HepG2 (cell line): ENCODE measurements around the gene DEUP1. TPM values are rescaled to one million over a fixed set of nuclear protein-coding genes. Genes with fewer than 3 reads are reported as not detected.

Experiments
- ATAC-seq: fragments of 200-7000 bp; cut with Tn5 transposase; 3 replicates; pipeline ENCODE4 v1.9.1; 2020; ENCODE audit warnings: mild to moderate bottlenecking, moderate library complexity
- BruUV-seq: library from RNA; stranded (reverse); fragments of 400-500 nt; replicated peaks from 2 replicates; lab custom pipeline; 2021; lab: Mats Ljungman, UMichigan
- CTCF ChIA-PET: fragments of 300-600 bp; formaldehyde crosslinking; extraction: SDS; loops from one replicate; lab custom pipeline; 2021; ENCODE audit warnings: low total read pairs, inconsistent platforms, low intra/inter-chr PET ratio; lab: Yijun Ruan, JAX
- POLR2A ChIA-PET: fragments of 350-600 bp; sonication (Branson Sonifier 250); formaldehyde crosslinking; loops from one replicate; lab custom pipeline; 2020; ENCODE audit warnings: antibody characterized with exemption, inconsistent platforms; lab: Yijun Ruan, JAX
- DNase-seq: peaks from one replicate; pipeline ENCODE4 v3.0.0-alpha.2; 2015; ENCODE audit warnings: low spot score
- FAIRE-seq: peaks from 3 replicates; lab custom pipeline; 2011; peaks lifted over from hg19 to GRCh38; lab: Jason Lieb, UNC
- H2AFZ ChIP-seq: one replicate; pipeline ENCODE4 v1.6.1; 2011; ENCODE audit warnings: low read length, inconsistent platforms
- H3K27ac ChIP-seq: fragments of 300-600 bp; 3 replicates; pipeline ENCODE4 v1.8.0; 2011; ENCODE audit warnings: mixed run types, mild to moderate bottlenecking, mixed read lengths, low read length, inconsistent platforms; ENCODE audit not compliant: insufficient read depth; ENCODE audit errors: extremely low read length
- H3K27me3 ChIP-seq, 2 experiments: fragments of 200-600 bp in 1 of 2; 2 replicates in 1 of 2; 3 replicates in 1 of 2; pipeline versions ENCODE4 v1.6.0 to v1.8.0; 2011; ENCODE audit warnings: low read length in 2 of 2, mild to moderate bottlenecking in 2 of 2, moderate library complexity in 2 of 2, inconsistent platforms in 1 of 2; ENCODE audit not compliant: insufficient read depth in 2 of 2, control insufficient read depth in 1 of 2
- H3K36me3 ChIP-seq, 2 experiments: fragments of 200-600 bp in 1 of 2; replicated peaks in 1 of 2; 2 replicates in 1 of 2; 3 replicates in 1 of 2; pipeline versions ENCODE4 v1.5.1 to v1.8.0; 2011; ENCODE audit warnings: low read length in 2 of 2, inconsistent platforms in 1 of 2; ENCODE audit not compliant: insufficient read depth in 2 of 2, control insufficient read depth in 1 of 2
- H3K4me1 ChIP-seq: 2 replicates; pipeline ENCODE4 v1.5.1; 2012; ENCODE audit warnings: low read length, inconsistent platforms; ENCODE audit not compliant: insufficient read depth
- H3K4me2 ChIP-seq: 2 replicates; pipeline ENCODE4 v1.6.0; 2011; ENCODE audit warnings: low read depth, low read length, inconsistent platforms
- H3K4me3 ChIP-seq, 3 experiments: fragments of 200-600 bp in 1 of 3; sonication (generic), shearing (Covaris generic) in 1 of 3; replicated peaks in 1 of 3; 2 replicates each; pipeline ENCODE4 v1.5.1; 2011 to 2016; ENCODE audit warnings: low read length in 3 of 3, inconsistent platforms in 2 of 3, low read depth in 2 of 3, mild to moderate bottlenecking in 2 of 3, control low read depth in 1 of 3, mixed read lengths in 1 of 3; ENCODE audit not compliant: insufficient read depth in 1 of 3
- H3K79me2 ChIP-seq: one replicate; pipeline ENCODE4 v1.6.1; 2011; ENCODE audit warnings: low read length, inconsistent platforms; ENCODE audit not compliant: insufficient read depth
- H3K9ac ChIP-seq: 2 replicates; pipeline ENCODE4 v1.6.0; 2011; ENCODE audit warnings: mild to moderate bottlenecking, low read depth, low read length, inconsistent platforms; ENCODE audit not compliant: insufficient read depth
- H3K9me3 ChIP-seq: 2 replicates; pipeline ENCODE4 v1.5.1; 2012; ENCODE audit warnings: mild to moderate bottlenecking, low read length
- H4K20me1 ChIP-seq: 2 replicates; pipeline ENCODE4 v1.6.0; 2011; ENCODE audit warnings: inconsistent platforms, mild to moderate bottlenecking, low read length, moderate library complexity; ENCODE audit not compliant: insufficient read depth
- CHD2 ChIP-seq: IDR thresholded peaks from 2 replicates; pipeline ENCODE4 v1.6.1; 2011; ENCODE audit warnings: low read depth, low read length, improper control_type of control experiment
- FOSL1 ChIP-seq: sonication (generic); formaldehyde crosslinking; IDR thresholded peaks from 2 replicates; pipeline ENCODE4 v1.9.0; 2021; ENCODE audit warnings: missing genetic modification reagents, borderline replicate concordance
- GATAD1 ChIP-seq: IDR thresholded peaks from 2 replicates; pipeline ENCODE4 v1.6.1; 2016; ENCODE audit warnings: missing genetic modification reagents, missing compliant biosample characterization
- HNRNPL ChIP-seq: fragments of 200-400 bp; formaldehyde crosslinking; IDR thresholded peaks from 2 replicates; pipeline ENCODE4 v1.6.1; 2017; ENCODE audit warnings: mild to moderate bottlenecking, low read depth, low read length
- MED1 ChIP-seq: sonication (generic); formaldehyde crosslinking; IDR thresholded peaks from 2 replicates; pipeline ENCODE4 v1.4.0; 2020; ENCODE audit warnings: missing genetic modification reagents
- PHF20 ChIP-seq: sonication (generic); formaldehyde crosslinking; IDR thresholded peaks from 2 replicates; pipeline ENCODE4 v1.5.0; 2020; ENCODE audit warnings: mild to moderate bottlenecking, missing genetic modification reagents
- POGK ChIP-seq: sonication (generic); formaldehyde crosslinking; conservative IDR thresholded peaks from 2 replicates; pipeline ENCODE4 v1.8.0; 2022; ENCODE audit warnings: mild to moderate bottlenecking, moderate library complexity, missing genetic modification reagents
- PRMT3 ChIP-seq: sonication (generic); formaldehyde crosslinking; IDR thresholded peaks from 2 replicates; pipeline ENCODE4 v1.8.1; 2022; ENCODE audit warnings: low read depth, mild to moderate bottlenecking, moderate library complexity, missing genetic modification reagents, borderline replicate concordance
- ZNF230 ChIP-seq: sonication (generic); formaldehyde crosslinking; IDR thresholded peaks from 2 replicates; pipeline ENCODE4 v1.4.0; 2020; ENCODE audit warnings: mild to moderate bottlenecking, missing genetic modification reagents
- ZNF337 ChIP-seq: sonication (generic); formaldehyde crosslinking; IDR thresholded peaks from 2 replicates; pipeline ENCODE4 v1.5.1; 2020; ENCODE audit warnings: missing genetic modification reagents, low read depth, mild to moderate bottlenecking, borderline replicate concordance
- ZNF431 ChIP-seq: sonication (generic); formaldehyde crosslinking; IDR thresholded peaks from 2 replicates; pipeline ENCODE4 v1.9.0; 2022; ENCODE audit warnings: missing genetic modification reagents, low read depth, mild to moderate bottlenecking, borderline replicate concordance
- WGBS: methylation state at CpG from one replicate; pipeline ENCODE4 v1.1.6; 2017; ENCODE audit warnings: low lambda C conversion rate; 5-methylcytosine and 5-hydroxymethylcytosine counted together
- in situ Hi-C: cut with HindIII; loops from 2 replicates; pipeline ENCODE4 v1.10.0; 2017; ENCODE audit warnings: low pct_unique_long_range_greater_than_20kb; ENCODE audit not compliant: extremely low pct_ligation_motif_present
- intact Hi-C: fragments of 100-400 bp; cut with micrococcal nuclease; formaldehyde crosslinking; loops from one replicate; pipeline ENCODE4 v1.10.0; 2022; ENCODE audit not compliant: unreplicated experiment
- polyA plus RNA-seq, 8 experiments: library from polyadenylated mRNA; depleted of rRNA in 3 of 8; stranded (reverse) in 7 of 8; unstranded in 1 of 8; fragments of >200 nt; fragmentation: Illumina TruSeq in 4 of 8; extraction: Trizol in 4 of 8; gene quantifications; 2 replicates each; pipeline versions ENCODE4 v1.2.1 to v1.2.3, GENCODE V29; 2011 to 2016; ENCODE audit warnings: low read depth in 4 of 8, missing spikeins in 1 of 8, mixed read lengths in 1 of 8; ENCODE audit not compliant: insufficient read depth in 1 of 8
- total RNA-seq, 5 experiments: library from RNA; depleted of rRNA; stranded (reverse); fragments of >200 nt; fragmentation: Illumina TruSeq; extraction: Trizol; gene quantifications; 2 replicates each; pipeline ENCODE4 v1.2.3, GENCODE V29; 2016; ENCODE audit warnings: low read depth in 1 of 5
- TF ChIP-seq, protein P1 (sequence below): sonication (generic); formaldehyde crosslinking; IDR thresholded peaks from 2 replicates; pipeline ENCODE4 v1.4.0; 2020; ENCODE audit warnings: missing genetic modification reagents
- TF ChIP-seq, protein P2 (sequence below): sonication (generic); formaldehyde crosslinking; conservative IDR thresholded peaks from 2 replicates; pipeline ENCODE4 v1.4.0; 2020; ENCODE audit warnings: missing genetic modification reagents
- TF ChIP-seq, protein P3 (sequence below): sonication (generic); formaldehyde crosslinking; IDR thresholded peaks from 2 replicates; pipeline ENCODE4 v1.5.1; 2020; ENCODE audit warnings: mild to moderate bottlenecking, missing genetic modification reagents, borderline replicate concordance

Gene DEUP1
- total and polyA plus RNA-seq, 2 of the 13 experiments (the other 11 are each of a cell fraction or from before 2014, with no cell fraction given), result not detected

GRCh38 chr11:93285430-93285829 is 45.1 kb upstream of the DEUP1 start:
- no peak overlapping the region for H3K27ac ChIP-seq
- no peak for DNase-seq
- BruUV-seq, result no TSS peak
- CTCF ChIA-PET, result no interaction called here
- H3K79me2 ChIP-seq, result no peaks in the 10 kb centered on the region
- no peak for TF ChIP-seq PHF20
- TF ChIP-seq GATAD1 (CRISPR knock-in tag), result no peak
- no peak for TF ChIP-seq MED1 (CRISPR knock-in tag)
- no peak for TF ChIP-seq PRMT3
- TF ChIP-seq ZNF431 (CRISPR knock-in tag), result no peak
- no peak for TF ChIP-seq ZNF337
- TF ChIP-seq CHD2, result no peak
- no peak for TF ChIP-seq HNRNPL
- TF ChIP-seq POGK (CRISPR knock-in tag), result no peak
- TF ChIP-seq, protein P1, sequence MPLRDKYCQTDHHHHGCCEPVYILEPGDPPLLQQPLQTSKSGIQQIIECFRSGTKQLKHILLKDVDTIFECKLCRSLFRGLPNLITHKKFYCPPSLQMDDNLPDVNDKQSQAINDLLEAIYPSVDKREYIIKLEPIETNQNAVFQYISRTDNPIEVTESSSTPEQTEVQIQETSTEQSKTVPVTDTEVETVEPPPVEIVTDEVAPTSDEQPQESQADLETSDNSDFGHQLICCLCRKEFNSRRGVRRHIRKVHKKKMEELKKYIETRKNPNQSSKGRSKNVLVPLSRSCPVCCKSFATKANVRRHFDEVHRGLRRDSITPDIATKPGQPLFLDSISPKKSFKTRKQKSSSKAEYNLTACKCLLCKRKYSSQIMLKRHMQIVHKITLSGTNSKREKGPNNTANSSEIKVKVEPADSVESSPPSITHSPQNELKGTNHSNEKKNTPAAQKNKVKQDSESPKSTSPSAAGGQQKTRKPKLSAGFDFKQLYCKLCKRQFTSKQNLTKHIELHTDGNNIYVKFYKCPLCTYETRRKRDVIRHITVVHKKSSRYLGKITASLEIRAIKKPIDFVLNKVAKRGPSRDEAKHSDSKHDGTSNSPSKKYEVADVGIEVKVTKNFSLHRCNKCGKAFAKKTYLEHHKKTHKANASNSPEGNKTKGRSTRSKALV (CRISPR knock-in tag), result no peak
- TF ChIP-seq, protein P2, sequence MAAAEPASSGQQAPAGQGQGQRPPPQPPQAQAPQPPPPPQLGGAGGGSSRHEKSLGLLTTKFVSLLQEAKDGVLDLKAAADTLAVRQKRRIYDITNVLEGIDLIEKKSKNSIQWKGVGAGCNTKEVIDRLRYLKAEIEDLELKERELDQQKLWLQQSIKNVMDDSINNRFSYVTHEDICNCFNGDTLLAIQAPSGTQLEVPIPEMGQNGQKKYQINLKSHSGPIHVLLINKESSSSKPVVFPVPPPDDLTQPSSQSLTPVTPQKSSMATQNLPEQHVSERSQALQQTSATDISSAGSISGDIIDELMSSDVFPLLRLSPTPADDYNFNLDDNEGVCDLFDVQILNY (CRISPR knock-in tag), result no peak
- TF ChIP-seq ZNF230 (CRISPR knock-in tag), result no peak
- TF ChIP-seq, protein P3, sequence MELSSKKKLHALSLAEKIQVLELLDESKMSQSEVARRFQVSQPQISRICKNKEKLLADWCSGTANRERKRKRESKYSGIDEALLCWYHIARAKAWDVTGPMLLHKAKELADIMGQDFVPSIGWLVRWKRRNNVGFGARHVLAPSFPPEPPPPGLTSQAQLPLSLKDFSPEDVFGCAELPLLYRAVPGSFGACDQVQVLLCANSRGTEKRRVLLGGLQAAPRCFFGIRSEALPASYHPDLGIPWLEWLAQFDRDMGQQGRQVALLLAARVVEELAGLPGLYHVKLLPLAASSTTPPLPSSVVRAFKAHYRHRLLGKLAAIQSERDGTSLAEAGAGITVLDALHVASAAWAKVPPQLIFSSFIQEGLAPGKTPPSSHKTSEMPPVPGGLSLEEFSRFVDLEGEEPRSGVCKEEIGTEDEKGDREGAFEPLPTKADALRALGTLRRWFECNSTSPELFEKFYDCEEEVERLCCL (CRISPR knock-in tag), result no peak
- no peak for TF ChIP-seq FOSL1 (CRISPR knock-in tag)
- H3K9me3 ChIP-seq, result no peaks in the 10 kb centered on the region
- no peaks in the 10 kb centered on the region for H3K36me3 ChIP-seq
- POLR2A ChIA-PET, result no interaction called here
- no peaks in the 10 kb centered on the region for H3K4me1 ChIP-seq
- no peak for FAIRE-seq
- WGBS, result 8% methylated on average over 2 of the region's 2 CpGs
- H4K20me1 ChIP-seq, result no peaks in the 10 kb centered on the region
- H2AFZ ChIP-seq, result no peak overlapping the region
- in situ Hi-C loops, result no loop called here
- no peak overlapping the region for H3K4me3 ChIP-seq
- no peak overlapping the region for H3K4me2 ChIP-seq
- H3K9ac ChIP-seq, result no peak overlapping the region
- no peak for ATAC-seq
- intact Hi-C loops, result no loop called here
- H3K27me3 ChIP-seq, result no peaks in the 10 kb centered on the region; a peak in 1 of 5 replicates
